DLD1 (cell line): ENCODE measurements around the gene DNAH8.

ENCODE experiments used
- in situ Hi-C: cut with HindIII; loops from 2 replicates; pipeline ENCODE4 v1.10.0; 2017; ENCODE audit warnings: low sequenced_read_pairs

The DNAH8 gene, protein sequence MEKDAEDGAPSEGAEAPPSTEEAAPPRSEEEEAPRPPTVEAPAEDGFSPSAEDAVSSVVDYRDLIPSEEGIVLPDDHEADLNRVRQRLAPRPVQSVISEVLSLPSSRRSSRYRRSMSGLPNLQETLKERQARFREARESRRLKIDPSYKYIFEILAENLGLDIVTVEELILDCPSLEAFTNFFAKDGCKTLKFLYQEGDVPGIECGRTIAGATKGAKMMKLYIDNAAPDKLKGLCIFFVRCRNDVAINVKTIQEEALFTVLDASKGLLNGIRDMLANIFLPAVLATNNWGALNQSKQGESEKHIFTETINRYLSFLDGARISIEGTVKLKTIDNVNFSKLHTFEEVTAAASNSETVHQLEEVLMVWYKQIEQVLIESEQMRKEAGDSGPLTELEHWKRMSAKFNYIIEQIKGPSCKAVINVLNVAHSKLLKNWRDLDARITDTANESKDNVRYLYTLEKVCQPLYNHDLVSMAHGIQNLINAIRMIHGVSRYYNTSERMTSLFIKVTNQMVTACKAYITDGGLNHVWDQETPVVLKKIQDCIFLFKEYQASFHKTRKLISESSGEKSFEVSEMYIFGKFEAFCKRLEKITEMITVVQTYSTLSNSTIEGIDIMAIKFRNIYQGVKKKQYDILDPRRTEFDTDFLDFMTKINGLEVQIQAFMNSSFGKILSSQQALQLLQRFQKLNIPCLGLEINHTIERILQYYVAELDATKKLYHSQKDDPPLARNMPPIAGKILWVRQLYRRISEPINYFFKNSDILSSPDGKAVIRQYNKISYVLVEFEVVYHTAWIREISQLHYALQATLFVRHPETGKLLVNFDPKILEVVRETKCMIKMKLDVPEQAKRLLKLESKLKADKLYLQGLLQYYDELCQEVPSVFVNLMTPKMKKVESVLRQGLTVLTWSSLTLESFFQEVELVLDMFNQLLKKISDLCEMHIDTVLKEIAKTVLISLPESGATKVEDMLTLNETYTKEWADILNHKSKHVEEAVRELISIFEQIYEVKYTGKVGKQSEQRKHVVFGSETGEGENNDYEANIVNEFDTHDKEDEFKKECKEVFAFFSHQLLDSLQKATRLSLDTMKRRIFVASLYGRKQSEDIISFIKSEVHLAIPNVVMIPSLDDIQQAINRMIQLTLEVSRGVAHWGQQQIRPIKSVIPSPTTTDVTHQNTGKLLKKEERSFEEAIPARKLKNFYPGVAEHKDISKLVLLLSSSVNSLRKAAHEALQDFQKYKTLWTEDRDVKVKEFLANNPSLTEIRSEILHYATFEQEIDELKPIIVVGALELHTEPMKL (N-terminal part only)

DNA sequence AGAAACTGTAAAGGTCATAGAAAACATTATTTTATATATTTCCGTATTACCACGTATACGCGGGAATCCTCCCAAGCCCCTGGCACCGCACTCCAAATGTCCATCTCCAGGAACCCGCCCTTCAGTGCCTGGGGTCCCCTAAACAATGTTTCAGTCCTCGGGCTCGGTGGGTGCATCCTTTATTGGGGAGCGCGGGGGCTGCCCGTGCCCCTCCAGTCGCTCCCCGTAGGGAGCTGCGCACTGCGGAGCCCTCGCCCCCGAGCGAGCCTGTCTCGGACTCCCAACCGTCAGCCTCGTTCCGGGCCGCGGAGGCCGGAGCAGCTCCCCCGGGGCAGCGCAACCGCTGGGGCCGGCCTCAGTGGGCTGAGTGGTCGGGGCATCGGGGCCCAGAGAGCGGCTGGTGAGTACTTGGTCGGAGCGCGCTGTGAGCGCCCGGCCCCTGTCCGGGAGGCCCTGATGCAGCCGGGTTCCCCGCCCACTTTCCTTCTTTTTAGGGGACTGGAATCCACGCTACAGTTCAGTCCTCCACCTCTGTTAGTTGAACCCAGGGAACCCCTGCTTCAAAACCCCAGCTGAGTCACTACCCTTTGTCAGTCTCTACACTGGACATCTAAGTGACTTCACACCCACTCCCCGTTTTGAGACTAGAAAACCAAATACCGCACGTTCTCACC lies at the start of gene DNAH8:
Gene DNAH8, plus strand, starts transcription at position 296 of the 674 bp plus-strand sequence. CDS start 7,499 bp downstream, outside the sequence.
- in situ Hi-C loops = no loop called here

DNA sequence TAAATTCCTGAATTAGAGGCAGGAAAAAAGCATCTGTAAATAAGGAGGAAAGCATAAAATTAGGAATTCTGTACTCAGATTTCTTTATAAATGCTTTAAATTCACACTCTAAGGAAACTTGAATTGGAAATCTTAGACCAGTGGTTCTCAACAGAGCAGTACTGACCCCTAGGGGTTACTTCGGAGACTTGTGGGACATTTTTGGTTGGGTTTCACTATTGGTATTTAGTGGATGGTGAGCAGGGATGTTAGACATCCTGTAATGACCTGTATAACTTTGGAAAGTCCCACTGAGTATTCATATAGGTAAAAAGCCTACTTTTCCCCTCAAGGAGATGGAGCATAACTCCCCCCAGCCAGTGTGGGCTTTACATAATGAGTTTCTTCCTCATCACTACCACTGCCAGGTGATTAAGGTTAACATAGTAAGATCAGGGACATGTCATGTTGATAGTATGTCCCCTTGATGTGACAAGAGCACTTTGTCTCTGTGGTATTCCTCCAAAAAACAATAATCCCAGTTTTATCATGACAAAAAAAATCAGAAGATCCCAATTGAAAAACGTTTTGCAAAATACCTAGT lies 43.1 kb upstream of the DNAH8 start:
- in situ Hi-C loops = no loop called here

DNA sequence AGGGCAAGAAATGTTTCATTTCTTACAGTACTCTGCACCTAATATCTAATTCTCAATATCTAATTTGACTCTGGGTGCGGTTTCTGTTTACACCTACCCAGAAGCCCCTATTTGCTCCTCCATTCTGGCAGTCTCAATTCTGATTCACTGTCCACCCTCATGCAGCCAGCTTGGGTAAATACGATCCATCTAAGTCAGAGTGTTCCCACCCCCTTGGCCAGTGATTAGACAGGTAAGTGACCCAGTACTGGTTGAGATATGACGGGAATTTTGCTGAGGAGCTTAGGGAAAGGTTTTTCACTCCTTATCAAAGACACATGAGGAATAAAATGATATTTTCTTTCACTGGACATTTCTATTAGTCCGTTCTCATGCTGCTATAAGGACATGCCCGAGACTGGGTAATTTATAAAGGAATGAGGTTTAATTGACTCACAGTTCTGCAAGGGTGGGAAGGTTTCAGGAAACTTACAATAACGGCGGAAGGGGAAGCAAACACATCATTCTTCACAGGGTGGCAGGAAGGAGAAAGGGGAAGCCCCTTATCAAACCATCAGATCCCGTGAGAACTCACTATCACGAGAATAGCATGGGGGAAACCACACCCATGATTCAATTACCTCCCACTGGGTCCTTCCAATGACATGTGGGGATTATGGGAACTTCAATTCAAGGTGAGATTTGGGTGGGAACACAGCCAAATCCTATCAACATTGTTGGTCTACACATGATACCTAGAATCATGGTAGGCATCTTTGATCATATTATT lies 41.5 kb upstream of the DNAH8 start:
- in situ Hi-C loops = no loop called here

DNA sequence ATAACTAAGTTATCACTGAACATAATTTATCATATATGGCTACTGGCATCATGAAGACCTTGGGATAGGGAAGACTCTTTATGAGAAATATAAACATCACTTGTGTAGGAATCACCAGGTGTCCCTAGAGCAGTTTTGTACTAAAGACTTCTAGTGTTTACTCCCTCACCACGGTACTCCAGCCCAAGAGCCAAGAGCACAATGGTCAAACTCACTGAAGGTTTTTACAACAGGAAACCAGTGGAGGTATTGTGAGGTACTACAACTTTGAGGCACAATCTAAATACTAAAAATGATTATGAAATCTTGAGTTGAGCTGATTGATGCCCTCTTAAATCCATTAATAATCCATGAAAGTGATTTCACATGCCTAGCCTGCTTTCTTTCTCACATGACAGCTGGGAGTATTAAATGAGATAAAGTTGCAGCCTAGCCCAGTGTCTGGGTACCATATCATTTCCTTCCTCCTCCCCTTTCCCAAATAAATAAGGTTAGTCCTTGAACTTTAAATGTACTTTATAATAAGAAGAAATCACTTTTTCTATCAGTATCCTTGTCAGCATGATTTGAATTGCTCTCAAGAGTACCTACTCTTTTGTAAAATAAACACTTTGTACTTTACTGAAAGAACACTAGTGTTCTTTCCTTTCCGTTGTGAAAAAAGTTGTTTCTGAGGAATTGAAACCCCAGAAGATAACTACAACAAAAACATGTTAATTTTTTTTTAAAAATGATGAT lies 38.7 kb upstream of the DNAH8 start:
- in situ Hi-C loops = no loop called here

DNA sequence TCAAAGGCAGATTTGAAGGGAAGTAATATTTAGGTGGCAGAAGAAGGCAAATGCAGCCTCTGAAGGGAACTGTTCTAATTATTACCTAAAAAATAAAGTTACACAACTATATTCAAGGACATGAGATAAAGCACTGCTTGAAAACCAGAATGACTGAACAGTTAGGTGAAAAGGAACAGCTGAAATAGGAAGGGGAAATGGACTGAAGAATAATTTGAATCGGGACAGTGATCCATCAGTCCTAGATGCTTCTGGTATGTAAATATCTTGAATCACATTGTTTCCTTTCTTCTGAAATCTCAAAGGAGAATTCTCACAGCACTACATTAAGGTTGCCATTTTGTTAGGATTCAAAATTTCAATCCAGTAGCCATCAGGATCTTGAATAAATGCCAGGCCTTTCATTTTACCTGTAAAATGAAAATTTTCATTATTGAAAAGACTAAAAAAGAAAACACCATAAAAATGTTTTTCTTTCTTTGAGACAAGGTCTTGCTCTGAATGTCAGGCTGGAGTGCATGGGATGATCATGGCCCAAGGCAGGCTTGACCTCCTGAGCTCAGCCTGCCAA lies 38.1 kb upstream of the DNAH8 start:
- in situ Hi-C loops = no loop called here

DNA sequence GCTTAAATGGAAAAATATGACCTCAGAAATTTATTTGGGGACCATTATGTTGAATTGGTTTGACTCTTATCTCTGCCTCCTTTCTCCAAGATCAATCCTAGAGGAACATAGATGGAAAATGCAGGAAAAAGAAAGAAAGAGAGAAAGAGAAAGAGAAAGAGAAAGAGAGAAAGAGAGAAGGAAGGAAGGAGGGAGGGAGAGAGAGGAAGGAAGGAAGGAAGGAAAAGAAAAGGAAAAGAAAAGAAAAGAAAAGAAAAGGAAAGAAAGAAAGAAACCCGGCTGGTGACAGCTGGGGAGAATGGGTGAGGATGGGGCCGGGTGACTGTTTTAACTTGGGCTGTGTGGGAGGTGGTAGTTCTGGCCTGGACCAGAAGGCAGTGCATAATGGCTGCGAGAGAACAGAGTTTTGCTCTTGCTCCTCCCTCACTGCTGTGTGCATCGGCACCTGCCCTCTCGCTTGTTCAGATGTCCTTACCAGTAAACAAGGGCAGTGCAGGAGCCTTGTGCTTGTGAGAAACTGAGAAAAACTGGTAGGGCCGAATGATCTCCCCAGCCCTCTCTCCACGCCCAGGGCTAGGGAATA lies 36.8 kb upstream of the DNAH8 start:
- in situ Hi-C loops = no loop called here

DNA sequence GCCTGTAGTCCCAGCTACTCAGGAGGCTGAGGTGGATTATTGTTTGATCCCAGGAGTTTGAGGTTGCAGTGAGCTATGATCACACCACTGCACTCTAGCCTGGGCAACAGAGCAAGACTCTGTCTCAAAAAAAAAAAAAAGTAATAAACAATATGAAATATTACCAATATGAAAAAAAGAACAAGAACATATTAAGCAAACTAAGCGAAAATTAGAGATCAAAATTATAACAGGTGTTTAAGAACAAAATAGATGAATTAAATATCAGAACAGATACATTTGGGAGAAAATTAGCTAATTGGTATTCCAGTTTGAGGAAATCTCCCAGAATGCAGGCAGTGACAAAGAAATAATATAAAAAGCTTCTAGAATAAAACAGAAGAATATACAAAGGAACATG lies 35.4 kb upstream of the DNAH8 start:
- in situ Hi-C loops = no loop called here

DNA sequence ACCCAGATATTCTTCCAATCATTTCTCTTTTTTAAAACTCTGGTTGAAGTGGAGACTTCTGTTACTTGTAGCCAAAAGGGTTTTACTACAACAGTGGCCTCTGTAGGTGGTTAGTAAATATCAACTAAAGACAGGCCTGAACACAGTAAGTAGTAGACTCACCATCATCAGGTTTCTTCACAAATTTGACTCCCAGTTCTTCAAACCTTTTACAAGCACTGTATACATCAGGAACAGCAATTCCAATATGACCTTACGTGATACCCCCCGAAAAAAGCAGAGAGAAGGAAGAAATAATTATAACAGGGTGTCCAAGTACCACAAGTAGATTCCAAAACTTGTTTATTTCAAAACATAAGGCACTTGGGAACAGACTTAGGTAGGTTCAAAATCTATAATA lies 33.3 kb upstream of the DNAH8 start:
- in situ Hi-C loops = no loop called here

DNA sequence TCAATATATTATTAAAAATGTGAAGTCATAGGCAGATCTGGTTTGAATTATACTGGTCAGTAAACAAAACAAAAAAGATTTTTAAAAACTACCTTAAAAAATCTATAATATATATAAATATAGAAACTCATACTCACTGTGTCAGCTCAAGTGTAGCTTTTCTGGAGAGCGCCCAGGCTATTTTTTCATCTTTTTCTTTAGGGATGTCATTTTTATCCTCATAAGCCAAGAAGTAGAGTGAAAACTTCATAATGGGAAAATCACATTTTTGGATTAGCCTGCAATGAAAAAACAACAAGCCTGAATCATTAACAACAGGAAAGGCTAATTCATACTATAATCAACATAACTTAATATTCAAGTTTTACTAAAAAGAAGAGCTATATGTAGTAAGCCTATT lies 30.9 kb upstream of the DNAH8 start:
- in situ Hi-C loops = no loop called here

DNA sequence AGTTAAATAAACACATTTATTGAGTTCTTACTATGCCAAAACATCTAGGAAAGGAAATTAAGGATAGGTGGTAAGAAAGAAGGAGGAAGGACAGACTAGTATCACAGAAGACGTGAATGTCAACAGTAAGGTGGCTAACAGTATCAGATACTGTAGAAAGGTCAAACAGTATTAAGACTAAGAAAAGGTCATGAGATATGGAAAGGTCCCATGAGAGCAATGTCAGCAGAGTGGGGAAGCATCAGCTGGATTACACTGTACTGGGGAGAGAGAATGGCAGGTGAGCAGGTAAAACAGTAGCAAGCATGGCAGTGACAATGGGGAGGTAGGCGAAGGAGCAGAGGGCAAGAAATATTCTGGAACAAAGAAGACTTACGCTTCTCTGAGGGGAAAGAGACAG lies 30.2 kb upstream of the DNAH8 start:
- in situ Hi-C loops = no loop called here

DNA sequence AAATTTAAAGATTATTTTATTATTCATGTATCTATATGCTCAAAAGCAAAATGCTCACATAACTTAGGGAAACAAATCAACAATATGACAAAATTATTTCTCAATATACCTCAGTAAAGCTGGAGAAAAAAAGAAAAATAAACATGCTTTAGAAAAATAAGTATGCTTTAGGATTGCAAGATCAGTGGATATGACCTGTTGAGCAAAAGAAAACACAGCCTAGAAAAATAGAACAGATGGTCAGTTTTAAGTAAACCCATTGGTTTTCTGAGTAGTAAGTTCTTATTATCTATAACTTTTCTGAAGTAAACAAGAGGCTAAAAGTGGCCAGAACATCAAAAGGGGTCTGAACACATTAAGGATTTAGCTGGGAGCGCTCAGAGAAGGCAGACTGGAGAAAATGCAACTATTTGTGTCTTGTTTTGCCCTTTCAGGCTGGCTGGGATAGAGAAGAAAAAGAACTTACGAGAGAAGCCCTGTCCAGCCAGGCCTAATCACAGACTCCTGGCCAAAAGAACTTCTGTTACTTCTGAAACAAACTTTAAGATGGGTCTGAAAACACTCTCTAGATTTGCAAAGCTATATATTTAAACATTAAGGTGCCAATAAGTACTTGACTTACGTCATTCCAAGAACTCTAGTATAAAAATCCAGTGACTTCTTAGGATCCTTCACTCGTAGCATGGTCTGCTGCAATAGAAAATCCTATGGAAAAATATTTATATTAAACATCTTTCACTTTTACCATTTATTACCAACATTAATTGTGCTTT lies 28.7 kb upstream of the DNAH8 start:
- in situ Hi-C loops = no loop called here

DNA sequence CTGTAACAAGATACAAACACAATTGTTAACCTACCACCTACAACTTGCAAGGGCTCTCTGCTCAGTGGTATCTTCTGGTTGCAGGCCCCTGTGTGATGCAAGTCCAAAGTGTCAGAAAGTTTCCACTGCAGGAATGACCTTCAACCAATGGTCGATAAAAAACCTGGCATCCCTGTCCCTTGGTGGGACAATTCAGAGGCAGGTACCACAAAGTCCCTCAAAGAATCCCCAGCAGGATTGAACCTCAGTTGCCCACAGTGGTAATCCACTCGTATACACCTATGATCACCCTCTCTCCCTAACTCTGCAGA lies 28.1 kb upstream of the DNAH8 start:
- in situ Hi-C loops = no loop called here

DNA sequence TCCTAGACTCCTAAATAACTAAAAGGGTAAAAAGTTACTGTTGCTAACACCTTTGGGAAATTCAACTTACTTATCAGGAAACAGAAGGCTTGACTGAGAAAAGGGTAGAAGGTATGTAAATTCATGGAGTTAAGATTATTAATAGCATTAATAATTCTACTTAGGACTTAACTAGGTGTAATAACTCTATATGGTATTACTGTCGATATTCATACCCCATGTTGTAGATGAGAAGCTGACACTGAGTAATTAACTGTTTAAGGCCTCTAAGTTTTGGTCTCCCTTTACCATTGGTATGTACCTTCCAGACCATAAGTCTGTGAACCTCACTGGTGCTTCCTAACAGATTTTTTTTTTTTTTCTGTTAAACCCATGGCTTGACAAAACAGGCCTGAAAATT lies 27.6 kb upstream of the DNAH8 start:
- in situ Hi-C loops = no loop called here

DNA sequence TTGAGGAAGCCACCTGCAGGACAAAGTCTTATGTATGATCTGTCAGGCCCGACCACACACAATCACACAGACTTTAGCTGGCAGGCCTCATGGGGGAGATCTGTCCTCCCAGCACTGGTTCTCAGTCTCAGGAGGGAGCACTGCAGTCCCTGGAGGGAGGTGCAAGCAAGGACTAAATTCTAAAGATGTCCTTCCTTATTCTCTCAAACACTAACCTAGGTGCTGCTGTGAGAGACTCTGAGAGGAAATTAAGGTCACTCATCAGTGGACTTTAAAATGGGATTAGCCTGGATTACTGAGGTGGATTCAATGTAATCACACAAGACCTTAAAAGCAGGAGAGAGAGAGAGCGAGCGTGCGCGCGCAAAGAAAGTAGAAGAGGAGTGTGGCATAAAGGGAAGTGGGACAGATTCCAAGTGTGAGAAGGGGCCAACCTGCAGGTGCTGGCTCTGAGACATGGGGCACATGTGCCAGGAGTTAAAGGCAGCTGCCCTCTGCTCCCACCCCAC lies 26.5 kb upstream of the DNAH8 start:
- in situ Hi-C loops = no loop called here

DNA sequence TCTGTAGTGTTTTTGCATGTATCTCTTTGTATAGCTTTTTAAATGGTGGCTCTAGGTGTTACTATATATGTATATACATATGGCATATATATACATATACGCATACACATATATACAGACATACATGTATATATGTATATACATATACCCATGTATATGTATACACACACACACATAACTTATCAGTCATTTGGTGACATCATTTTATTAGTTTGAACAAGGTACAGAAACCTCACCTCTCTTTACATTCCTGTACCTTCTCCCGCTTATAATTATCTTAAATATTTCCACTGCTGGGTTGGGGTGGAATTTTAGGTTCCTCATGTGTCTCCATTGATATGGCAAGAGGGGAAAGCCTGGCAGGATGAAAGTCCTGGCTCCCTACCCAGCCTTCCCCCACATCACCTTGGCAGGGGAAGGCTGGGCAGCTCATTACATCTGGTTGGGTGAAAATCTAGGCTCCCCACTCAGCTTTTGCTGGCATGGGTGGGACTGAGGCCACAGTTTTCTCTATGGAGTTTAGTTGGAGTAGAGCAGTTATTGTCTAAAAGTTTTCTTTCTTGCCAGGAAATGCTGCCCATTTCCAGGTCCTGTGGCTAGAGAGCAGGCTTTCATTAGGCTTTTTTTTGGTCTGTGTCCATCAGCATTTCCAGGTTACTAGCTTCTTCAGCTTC lies 19.7 kb upstream of the DNAH8 start:
- in situ Hi-C loops = no loop called here

DNA sequence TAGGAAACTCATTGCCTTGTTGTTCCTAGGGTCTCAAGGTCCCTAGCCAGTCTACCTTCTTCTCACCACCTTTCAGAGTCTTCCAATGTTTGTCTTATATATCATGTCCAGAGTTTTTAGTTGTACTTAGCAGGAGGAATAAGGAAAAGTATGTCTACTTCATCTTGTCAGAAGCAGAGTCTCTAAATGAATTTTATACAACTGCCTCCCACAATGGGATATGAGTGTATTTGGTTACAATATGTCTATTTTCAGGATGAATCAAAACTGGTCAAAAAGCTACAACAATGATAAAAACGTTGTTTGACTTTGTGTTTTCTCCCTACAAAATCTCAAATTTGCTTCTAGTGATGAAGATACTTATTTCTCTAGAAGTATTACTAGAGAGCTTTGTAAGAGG lies 19.2 kb upstream of the DNAH8 start:
- in situ Hi-C loops = no loop called here

DNA sequence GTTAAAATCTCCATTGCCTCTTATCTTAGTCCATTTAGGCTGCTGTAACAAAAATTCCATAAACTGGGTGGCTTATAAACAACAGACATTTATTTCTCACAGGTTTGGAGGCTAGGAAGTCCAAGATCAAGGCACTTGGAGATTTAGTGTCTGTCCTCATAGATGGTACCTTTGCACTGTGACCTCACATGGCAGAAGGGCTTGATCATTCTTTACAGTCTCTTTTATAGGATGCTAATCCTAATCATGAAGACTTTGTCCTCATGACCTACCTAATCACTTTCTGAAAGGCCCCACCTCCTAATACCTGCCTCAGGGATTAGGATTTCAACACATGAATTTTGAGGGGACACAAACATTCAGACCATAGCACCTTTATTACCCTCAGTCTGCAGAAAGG lies 18.8 kb upstream of the DNAH8 start:
- in situ Hi-C loops = no loop called here
